ENCODE measurements around the gene PXYLP1.

The PXYLP1 gene

DNA sequence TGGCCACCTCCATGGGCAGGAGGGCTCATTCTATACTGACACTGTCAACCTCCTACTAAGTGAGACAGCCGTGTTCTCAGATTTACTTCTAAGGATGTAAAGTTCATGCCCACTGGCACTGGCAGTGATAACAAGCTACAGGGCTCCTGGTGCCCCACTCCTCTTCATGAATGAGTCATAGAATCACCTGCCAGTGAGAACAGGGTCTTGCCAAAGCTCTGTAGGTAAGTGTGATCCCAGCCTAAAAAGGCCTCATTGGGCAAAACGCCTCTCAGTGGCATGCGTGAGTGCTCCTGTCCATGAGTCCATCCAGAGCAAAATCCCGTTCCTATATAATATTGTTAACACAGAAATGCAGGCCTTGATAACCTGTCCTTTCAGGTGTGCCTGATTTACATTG lies 17.4 kb downstream of the PXYLP1 start:
- no peak for DNase-seq (ENCODE audit: low read depth in 2 of 2)

DNA sequence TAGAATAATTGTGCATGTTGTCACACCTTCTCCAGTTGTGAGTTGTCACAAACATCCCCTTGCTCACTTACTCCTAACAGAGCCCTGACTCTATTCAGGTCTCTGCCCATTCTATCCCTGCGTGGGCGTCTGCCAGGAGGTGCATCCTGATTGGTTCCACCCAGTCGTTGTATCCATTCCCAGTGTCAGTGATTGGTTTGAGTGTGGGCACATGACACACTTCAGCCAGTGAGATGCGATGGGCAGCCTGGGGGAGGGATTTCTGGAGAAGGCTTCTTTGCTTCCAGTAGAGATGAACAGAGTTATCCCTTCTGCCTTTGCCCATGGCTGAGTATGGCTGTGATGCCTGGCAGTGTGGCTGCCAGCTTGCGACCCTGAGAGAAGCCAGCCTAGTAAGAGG lies 18.7 kb downstream of the PXYLP1 start:
- no peak for DNase-seq (ENCODE audit: low read depth in 2 of 2)

DNA sequence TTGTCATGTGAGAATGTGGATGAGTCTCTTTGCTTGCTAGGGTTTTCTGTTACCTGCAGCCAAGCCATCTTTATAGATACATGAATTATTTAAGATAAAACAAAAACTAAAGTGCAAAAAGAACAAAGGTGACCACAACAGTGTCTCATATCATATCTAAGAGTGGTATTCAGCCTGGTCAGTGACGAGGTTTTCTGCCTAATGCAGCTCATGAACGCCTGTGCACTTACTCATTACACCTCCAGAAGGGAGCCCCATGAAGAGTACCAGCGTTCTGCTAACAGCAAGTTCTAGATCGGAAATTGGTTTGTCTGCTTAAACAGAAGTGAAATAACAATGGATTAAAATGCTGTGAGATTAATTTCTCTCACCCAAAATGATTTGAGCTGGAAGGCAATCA lies 19.2 kb downstream of the PXYLP1 start:
- no peak for DNase-seq (ENCODE audit: low read depth in 2 of 2)

DNA sequence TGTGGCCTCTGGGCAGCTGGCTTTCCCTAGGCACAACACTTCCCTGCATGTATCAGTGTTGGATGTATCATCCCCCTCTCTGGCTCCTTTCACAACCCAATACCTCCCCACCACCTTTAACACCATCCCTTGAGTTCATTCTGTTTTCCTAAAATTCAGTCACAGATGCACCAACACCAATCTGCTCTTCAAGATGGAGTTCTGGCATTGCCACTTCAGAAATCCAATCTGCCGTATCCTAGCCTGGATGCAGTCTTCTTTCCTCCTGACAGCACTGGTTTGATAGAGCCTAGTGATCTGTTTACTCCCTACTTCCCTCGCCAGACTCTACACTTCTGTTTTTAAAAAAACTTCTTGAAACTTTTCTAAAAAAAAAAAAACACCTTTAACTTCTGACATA lies 21.7 kb downstream of the PXYLP1 start:
- no peak for DNase-seq (ENCODE audit: low read depth in 2 of 2)

DNA sequence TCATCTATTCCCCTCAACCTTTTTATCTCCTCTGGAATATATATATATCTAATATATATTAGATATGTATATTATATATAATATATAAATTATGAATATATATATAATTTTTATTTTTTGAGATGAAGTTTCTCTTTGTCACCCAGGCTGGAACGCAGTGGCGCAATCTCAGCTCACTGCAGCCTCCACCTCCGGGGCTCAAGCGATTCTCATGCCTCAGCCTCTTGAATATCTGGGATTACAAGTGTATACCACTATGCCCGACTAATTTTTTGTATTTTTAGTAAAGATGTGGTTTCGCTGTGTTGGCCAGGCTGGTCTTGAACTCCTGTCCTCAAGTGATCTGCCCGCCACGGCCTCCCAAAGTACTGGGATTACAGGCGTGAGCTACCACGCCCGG lies 22.2 kb downstream of the PXYLP1 start:
- no peak for DNase-seq (ENCODE audit: low read depth in 2 of 2)

DNA sequence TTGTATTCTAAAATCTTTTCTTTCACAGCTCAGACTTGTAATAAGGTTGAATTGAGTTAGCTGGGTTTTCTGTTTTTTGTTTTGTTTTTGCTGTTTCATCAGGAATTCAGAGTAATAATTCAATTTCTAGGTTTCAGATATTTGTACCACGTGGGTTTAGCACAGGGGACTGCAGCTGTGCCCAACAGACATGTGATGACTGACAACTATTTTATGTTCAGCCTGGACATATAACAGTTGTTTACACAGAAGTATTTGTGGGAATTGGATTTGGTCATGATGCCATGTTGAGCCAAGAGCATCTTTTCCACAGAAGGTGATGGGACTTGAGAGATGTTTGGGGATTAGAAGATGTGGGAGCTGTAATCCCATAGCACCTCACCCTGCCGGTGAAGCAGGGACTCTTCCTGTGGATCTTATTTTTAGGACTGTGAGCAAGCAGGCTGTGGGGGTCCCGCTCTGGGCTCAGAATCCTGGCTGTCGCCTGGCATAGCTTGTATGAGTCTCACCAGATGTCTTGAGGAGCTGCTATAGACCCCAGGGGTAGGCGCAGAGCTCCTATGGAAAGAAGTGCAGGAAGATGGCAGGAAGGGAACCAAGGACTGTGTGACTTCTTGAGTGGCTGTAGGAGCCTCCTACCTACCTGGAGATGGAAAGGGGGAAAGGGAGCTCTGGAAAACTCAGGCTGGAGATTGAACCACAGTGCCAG lies 23.7 kb downstream of the PXYLP1 start:
- DNase-seq (ENCODE audit: low read depth in 2 of 2), result no peak

DNA sequence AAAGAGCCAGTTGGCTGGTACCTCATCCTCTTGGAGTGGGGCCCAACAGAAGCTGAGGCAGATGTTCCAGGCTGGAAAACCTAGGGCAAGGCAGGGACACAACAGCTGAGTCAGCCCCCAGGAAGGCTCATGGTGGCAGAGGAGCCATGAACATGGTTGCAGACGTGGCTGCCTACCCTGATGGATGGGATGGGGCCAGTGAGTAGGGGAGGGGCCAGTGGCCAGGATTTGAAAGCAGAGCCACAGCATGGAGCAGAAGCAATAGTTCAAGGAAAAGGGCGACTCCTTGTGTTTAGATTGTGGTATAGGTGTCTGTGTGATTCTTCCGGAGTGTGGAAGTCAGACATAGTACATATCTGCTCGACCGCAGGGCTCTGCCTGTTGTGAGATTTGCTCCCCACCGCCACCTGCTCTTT lies 24.2 kb downstream of the PXYLP1 start:
- no peak for DNase-seq (ENCODE audit: low read depth in 2 of 2)

DNA sequence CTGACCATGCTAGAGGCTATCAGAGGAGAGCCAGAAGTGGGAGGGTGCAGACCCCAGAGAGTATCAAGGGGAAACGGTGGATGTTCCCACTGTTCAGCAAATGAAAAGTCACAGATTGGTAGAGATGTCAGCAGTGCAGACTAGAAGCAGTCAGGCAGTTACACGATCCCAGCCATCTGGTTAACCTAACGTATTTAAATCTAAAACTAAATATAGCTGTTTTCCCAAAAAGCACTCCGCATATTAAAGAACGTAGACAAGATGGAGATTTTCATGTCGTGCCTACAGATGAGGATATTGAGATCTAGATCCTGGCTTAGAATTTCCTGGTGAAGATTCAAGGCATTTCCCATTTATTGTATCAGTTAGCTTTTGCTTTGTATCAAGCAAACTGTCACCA lies 25.2 kb downstream of the PXYLP1 start:
- DNase-seq (ENCODE audit: low read depth in 2 of 2), result no peak

DNA sequence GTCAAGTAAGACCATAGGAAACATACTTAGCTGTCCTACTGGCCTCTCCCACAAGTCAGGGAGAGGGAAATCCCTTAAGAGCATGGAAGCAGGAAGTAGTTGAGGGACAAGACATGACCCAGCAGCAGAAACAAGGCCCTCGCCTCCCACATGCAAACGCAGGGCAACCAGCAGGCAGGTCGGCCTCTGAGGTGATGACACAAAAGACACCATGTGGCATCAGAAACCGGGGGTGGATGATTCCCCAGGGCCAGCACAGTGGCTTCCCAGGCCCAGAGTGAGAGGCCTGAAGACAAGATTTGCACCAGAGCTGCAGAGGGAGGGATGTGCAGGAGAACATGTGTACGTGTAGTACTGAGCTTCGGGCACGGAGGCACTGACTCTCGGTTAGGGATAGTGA lies 26.3 kb downstream of the PXYLP1 start:
- no peak for DNase-seq (ENCODE audit: low read depth in 2 of 2)

DNA sequence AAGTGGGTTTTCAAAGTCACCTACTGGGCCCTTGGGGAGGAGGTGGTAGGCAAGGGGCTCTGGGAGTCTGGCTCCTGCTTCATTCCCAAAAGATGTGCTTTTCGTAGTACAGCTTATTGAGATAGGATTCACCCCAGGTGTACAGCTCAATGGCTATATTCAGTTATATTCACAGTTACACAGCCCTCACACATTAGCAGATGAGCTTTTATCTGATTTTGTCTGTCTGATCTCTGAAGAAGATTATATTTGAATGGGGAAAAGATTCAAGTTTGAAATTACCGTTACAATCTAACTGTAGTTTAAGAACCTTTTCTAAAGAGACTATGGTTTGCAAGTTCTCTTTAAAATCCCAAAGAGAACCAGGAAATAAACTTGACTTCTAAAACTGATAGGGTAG lies 27.3 kb downstream of the PXYLP1 start:
- DNase-seq (ENCODE audit: low read depth in 2 of 2), result no peak

DNA sequence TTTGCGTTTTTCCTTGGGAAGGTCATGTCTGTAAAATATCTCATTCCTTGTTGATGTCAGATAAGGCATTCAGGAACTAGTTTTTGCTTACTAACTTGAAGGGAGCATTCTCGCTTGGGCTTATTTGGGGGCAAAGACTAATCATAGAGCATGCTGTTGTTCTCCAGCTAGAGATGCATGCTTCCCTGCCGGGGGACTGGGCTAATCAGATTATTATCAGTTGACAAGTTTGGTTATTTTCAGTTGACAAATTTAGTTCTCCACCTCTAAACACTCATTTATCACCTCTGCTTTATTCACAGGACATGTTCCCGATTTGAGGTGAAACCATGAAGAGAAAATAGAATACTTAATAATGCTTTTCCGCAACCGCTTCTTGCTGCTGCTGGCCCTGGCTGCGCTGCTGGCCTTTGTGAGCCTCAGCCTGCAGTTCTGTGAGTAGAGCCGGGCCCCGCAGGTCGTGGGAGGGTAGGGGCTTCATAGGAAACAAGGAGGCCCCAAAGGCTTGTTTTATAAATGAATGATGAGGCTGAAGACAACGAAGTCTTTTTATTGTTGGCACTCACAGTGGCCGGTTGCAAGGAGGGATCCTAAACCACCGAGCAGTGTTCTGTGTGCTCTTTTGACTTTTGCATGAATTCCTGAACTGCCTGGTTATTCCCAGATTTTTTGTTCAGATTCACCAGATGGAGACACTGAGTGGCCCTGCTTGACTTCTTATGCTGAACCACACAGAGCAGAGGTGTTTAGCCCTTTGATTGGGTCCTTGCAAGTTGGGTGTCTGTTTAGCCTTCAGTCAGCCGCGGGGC lies 28.4 kb downstream of the PXYLP1 start:
- DNase-seq (ENCODE audit: low read depth in 2 of 2), result no peak

DNA sequence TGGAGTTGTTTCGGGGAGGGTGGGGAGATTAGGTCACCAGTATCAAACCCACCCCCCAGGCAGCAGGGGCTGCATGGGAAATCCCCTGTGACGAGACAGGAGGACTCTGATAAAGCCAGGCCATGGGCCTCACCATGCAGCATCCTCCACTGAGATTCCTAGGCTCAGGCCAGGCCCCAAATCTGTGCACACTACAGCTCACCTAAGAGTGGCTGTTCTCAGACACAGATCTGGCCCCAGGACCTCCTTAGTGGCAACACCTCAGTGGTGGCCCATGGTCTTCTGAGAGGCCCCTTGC lies 29.0 kb downstream of the PXYLP1 start:
- no peak for DNase-seq (ENCODE audit: low read depth in 2 of 2)

DNA sequence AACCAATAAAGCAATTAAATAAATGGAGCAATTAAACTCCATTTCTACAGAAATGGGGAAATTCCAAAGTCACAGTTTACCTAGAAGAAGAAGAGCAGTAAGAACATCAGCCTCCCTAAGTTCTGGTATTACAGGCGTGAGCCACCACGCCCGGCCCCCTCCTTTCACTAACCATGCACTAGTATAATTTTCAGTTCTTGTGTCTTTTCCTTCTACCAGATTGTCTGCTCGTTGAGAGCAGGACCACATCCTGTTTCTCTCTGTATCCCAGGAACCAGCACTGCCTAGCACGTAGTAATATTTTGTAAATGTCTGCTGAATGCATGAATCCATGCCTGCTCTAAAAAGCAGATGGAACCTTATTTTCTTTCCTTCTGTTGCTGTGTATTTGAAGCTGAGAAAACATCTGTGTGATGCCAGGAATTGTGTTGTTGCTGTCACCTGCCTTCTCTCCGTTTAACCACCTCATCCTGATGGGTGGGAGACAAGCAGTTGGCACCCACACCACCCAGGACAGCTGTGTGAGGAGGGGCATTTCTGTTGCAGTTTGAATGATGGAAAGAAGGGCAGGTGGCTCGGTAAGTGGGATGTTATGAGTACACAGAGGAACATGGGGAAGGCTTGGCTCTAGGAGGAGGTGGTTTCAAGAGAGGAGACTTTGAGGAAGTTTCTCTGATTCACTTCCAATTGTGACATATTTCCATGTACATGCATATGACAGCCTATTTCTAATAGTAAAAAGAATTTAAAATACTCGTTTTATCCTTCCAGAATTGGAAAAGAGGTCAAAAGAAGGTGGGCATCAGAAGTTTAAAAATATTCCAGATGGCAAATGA lies 30.1 kb downstream of the PXYLP1 start:
- DNase-seq (ENCODE audit: low read depth in 2 of 2), result no peak

DNA sequence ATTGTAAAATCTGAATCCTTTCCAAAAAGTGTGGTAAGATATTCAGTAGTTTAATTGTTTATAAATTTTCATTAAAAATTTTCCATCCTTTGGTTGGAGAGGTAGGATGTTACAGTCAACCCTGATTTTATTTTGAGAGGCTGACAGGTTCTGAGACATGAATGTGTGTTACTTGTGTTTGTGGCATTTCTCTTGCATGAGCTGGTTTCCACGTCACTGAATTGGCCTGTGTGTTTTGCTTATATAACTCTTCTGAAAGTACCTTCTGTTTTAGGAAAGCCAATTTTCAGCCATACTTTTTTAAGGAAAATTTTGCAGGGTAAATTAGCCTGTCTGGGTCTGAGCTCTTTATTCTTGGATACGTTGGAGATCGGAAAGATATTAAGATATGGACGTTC lies 30.7 kb downstream of the PXYLP1 start:
- no peak for DNase-seq (ENCODE audit: low read depth in 2 of 2)

DNA sequence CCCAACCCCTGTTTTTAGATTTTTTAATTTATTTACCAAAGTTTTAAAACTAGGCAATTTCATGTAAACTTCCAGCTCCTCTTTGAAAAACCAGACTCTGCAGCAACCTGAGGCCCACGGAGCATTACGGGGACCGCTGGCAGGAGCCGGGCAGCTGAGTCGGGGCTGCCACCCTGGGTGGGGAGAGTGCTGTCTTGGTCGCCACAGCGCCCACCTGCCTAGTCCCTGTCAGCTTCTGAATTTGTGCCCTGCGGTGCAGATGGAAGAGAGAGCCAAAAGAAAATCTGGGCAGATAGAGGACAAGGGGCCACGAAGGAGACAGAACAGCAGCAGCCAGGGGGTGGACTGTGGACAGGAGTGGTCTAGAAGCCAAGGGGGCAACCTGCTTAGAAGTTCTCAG lies 34.6 kb downstream of the PXYLP1 start:
- no peak for DNase-seq (ENCODE audit: low read depth in 2 of 2)

DNA sequence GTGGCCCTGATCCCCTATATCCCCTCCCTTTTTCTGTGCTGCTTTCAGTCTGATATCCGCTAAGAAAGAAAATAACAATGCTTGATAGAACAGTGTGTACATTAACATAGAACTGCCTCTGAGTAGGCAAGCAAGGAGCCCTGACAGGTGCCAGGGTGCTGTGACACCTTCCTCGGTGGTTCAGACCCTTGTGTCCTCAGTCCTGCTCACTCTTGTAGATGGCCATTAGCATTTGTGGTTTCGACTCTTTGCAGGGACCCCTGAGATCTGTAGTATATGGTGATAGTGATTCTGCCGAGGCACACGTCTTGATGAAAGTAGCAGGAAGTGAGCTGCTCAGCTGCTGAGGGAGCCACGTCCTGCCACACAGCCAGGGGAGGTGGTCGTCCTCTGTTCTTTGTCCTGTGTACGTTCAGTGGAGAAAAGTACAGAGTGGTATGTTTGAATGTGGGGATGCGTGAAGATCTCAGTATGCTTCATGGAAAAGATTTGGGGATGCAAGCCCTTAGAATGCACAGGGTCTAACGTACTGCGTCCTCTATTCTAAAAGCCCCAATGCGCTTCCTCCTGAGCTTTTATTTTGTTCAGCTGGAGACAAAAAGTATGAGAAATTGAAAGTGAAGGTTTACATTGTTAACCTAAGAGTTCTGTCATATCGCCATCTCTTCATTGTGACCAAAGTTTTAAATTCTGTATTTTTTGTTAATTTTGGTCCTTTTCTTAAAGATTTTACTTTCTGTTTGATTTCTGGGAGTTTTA lies 35.4 kb downstream of the PXYLP1 start:
- no peak for DNase-seq (ENCODE audit: low read depth in 2 of 2)

DNA sequence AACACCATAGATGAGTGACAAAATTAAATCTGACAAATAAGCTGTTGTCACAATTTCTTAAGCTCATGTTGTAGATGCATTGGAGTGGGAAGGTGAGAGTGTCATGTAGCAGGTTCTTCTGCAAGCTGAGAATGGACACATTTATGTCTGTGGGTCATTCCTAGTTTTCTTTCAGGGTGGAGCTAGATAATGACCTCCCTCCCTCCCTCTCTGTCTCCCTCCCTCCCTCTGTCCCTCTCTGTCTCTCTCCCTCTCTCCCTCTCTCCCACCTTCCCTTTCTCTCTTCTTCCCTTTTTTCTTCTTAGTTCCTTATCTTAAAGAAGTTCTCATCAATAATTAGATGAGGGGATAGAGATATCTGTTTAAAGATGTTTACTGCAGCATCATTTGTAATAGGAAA lies 36.0 kb downstream of the PXYLP1 start:
- DNase-seq (ENCODE audit: low read depth in 2 of 2), result no peak

DNA sequence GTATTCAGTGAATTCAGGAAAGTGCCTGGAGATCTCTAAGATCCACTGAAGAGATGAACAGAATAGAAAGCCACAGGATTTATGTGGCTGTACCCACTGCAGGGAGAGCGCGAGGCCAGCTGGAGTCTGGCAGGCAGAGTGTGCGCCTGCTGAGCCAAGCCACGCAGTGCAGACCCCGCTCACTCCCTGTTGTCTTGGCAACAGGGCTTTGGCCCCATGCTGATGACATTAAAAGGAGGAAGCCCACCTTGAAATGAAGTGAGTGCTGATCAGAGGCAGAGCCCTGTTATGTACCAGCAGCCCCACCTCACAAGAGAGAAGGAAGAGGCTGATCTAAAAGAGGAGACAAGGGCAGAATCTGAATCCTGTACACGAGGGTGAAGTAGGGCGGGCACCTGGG lies 36.7 kb downstream of the PXYLP1 start:
- no peak for DNase-seq (ENCODE audit: low read depth in 2 of 2)

DNA sequence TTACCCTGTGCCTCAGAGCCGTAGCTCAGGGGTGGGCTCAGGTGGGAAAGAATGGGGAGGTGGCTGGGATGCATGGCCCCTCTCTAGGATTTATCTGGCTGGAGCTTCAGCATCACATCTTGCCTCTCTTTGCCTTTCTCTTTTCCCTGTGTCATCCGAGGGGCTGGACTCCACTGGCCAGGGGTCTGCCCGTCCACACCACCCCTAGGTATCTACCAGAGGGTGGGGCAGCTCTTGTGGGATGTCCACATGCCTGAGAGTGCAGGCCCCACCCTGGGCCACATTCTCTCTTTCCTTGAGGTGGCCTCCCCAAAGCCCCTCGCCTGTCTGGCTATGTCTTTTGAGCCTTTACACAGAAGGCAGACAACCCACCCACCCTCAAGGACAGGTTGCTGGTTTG lies 37.2 kb downstream of the PXYLP1 start:
- no peak for DNase-seq (ENCODE audit: low read depth in 2 of 2)

DNA sequence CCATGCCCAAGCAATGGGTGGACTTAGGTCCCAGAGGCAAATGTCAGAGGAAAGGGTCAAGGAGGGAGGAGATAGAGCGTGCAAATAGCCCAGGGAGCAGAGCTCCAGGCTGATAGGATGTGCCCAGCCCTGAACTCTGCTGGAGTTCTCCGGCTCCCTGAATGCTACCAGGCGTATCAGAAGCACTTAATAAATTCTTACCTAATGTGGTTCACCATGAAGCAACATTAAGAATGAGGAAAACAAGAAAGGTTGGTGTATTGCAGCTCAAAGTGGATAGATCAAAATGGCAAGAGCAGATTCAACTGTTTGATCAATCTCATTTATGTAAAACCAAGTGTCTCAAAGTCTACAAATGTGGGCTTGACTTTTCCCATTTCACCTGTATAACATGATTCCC lies 38.3 kb downstream of the PXYLP1 start:
- no peak for DNase-seq (ENCODE audit: low read depth in 2 of 2)

DNA sequence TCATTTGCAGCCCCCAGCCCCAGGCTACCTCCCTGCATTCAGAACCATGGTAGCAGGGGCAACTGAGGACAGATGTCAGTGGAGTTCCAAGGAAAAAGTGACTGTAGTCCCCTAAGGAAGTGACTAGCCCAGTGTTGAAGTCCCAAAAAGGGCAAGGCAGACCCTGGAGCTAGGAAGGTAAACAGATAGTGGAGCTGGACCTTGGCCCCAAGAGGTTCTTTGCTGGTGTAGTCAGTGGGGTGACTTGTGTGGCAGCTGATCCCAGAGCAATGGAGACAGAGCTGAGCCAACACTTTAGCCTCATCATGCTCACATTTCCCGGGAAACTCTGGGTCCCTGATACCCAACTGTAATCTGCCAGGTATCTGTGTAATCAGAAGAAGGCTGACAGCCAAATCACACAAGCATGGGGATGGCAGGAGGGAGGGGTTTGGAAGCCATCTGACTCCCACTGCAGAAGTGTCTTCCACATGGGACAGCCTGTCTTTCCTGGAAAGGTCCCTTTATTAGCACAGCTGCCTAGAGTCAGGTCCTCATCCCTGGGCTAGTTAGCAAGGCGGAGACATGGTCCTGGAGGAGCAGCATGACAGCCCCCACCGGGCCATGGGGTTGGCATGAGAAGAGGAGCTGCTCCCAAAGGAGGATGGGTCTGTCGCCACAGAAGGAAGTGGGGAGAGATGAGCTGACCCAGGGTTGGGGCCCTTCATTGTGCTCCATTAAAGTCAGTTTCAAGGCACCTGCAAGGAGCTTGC lies 39.8 kb downstream of the PXYLP1 start:
- DNase-seq (ENCODE audit: low read depth in 2 of 2), result no peak

Data from stimulated activated CD8-positive, alpha-beta memory T cell treated with anti-CD3 and anti-CD28 coated beads, Interleukin-15, amount 100 ng/mL, for 4 hours (primary cell).